Epithelial cell of proximal tubule (primary cell): ENCODE data around the gene TTBK2. TPM values are rescaled to one million over a fixed set of nuclear protein-coding genes. Genes with fewer than 3 reads are reported as not detected.

Experiments used
- DNase-seq: peaks from one replicate; pipeline ENCODE4 v3.0.0-alpha.2; 2011; ENCODE audit warnings: low read depth
- H3K4me3 ChIP-seq: 2 replicates; pipeline ENCODE4 v1.5.1; 2011; ENCODE audit warnings: low read depth, mild to moderate bottlenecking, low read length
- total RNA-seq: library from RNA; depleted of rRNA; stranded (reverse); fragments of >200 nt; gene quantifications from 2 replicates; pipeline ENCODE4 v1.2.3, GENCODE V29; 2015
- TF ChIP-seq, protein P1 (sequence below): conservative IDR thresholded peaks from 2 replicates; pipeline ENCODE4 v1.5.1; 2012; ENCODE audit warnings: low read depth, mild to moderate bottlenecking, low read length

TTBK2 gene
- total RNA-seq, 1 donor from 2014 or later: 5.8 TPM

DNA sequence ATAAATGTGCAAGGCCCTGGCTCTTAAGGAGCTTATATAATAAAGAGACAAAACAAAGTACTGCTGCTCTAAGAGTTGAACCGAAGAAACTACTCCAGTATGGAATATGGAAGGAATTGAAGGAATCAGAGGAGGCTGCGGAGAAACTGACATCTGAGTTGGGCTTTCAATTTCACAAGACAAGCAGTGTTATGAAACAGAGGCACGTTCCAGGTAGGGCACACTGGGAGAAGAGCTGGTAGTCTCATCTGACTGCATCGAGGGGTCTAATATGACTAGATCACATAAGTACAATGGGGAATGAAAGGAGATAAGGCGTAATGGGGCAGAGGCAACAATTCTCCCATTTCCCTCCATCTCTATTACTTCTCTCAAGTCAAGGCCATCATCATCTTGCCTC lies 115.3 kb downstream of the TTBK2 start:
- no peak for DNase-seq
- H3K4me3 ChIP-seq: no peak overlapping the region
- TF ChIP-seq, protein P1, sequence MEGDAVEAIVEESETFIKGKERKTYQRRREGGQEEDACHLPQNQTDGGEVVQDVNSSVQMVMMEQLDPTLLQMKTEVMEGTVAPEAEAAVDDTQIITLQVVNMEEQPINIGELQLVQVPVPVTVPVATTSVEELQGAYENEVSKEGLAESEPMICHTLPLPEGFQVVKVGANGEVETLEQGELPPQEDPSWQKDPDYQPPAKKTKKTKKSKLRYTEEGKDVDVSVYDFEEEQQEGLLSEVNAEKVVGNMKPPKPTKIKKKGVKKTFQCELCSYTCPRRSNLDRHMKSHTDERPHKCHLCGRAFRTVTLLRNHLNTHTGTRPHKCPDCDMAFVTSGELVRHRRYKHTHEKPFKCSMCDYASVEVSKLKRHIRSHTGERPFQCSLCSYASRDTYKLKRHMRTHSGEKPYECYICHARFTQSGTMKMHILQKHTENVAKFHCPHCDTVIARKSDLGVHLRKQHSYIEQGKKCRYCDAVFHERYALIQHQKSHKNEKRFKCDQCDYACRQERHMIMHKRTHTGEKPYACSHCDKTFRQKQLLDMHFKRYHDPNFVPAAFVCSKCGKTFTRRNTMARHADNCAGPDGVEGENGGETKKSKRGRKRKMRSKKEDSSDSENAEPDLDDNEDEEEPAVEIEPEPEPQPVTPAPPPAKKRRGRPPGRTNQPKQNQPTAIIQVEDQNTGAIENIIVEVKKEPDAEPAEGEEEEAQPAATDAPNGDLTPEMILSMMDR: no peak

DNA sequence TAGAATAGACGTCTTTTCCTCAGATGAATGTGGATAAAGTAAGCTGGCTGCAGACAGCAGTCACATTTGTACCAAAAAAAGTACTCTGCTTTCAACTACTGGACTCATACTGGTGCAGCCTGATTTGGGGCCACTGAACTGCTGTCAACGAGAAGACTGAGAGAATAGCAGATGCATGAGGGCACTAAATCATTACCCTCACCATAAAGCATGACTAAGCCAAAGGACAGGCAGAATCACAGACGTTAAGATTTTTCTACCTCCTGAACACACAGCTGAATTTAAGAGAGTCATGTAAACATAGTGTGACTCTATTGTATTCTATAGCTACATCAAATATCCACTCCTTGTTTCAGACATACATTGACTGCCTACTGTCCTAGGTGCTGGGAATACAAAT lies 115.8 kb downstream of the TTBK2 start:
- no peak for DNase-seq
- TF ChIP-seq, protein P1: no peak
- H3K4me3 ChIP-seq: no peak overlapping the region

- no peak for DNase-seq
- TF ChIP-seq, protein P1: no peak
- H3K4me3 ChIP-seq: no peak overlapping the region
These were observed 117.1 kb downstream of the TTBK2 start for GRCh38 chr15:42803436-42803835.

GRCh38 chr15:42802168-42802567 lies 118.4 kb downstream of the TTBK2 start:
- no peak for DNase-seq
- TF ChIP-seq, protein P1: no peak

GRCh38 chr15:42800731-42801474 lies 119.7 kb downstream of the TTBK2 start:
- TF ChIP-seq, protein P1: peak; percentile 37
- no peak for DNase-seq
- no peak overlapping the region for H3K4me3 ChIP-seq

More at GRCh38 chr15:42802168-42802567, 118.4 kb downstream of the TTBK2 start:
- H3K4me3 ChIP-seq: no peak overlapping the region

- H3K4me3 ChIP-seq: no peak overlapping the region
- TF ChIP-seq, protein P1: no peak
- no peak for DNase-seq
These were observed 121.8 kb downstream of the TTBK2 start for GRCh38 chr15:42798802-42799201.
